Body of pancreas (tissue), 4 donors: ENCODE data around the gene NCAPD2.

Source experiments
- POLR2A ChIP-seq, 3 donors: fragments of 450-650 bp; IDR thresholded peaks; one replicate each; pipeline ENCODE4 v1.6.1; 2016; ENCODE audit warnings: antibody characterized with exemption in 3 of 3, mild to moderate bottlenecking in 2 of 3
- TF ChIP-seq, protein P1 (sequence below), 7 experiments: fragments of 450-650 bp in 4 of 7; fragments of 200-600 bp in 3 of 7; sonication (generic) in 3 of 7; IDR thresholded peaks; one replicate each; pipeline ENCODE4 v1.5.1; 2016 to 2019; ENCODE audit warnings: antibody characterized with exemption in 7 of 7

DNA sequence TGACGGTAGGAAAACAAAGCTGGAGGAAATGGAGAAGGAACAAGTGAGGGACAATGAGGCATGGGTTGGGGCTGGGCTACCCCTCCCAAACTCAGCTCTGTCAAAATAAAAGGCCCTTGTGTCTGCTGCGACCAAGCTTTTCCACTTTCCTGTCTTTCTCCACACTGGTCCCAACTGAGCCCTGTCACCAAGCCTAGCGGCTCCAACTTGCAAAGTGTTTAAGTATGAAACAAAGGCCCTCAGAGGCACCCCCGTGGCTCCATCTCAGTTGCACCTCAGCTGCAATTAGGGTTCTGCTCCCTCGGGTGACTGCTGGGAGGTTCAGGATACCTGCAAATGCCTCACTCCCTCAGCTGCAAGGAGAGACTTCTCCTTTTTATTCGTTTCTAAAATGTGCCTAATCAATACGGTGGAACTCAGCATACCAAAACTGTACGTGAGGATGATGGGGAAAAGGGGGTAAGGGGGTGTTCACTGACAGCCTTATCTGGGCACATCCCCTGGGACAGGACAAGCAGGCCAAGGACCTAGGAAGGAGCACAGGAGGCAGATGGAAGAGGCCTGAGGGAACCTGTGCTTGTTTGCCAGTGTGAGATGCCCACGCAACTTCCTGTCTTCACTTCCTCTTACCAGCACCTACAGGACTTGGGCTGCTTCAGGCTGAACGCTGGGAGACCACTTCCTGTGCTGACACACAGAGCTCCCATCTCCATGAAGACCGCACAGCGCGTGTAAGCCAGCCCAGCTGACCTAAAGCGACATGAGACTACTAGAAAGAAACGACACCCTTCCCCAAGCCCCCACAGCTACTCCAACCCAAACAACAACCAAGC lies 32.3 kb upstream of the NCAPD2 start:
- TF ChIP-seq, protein P1, sequence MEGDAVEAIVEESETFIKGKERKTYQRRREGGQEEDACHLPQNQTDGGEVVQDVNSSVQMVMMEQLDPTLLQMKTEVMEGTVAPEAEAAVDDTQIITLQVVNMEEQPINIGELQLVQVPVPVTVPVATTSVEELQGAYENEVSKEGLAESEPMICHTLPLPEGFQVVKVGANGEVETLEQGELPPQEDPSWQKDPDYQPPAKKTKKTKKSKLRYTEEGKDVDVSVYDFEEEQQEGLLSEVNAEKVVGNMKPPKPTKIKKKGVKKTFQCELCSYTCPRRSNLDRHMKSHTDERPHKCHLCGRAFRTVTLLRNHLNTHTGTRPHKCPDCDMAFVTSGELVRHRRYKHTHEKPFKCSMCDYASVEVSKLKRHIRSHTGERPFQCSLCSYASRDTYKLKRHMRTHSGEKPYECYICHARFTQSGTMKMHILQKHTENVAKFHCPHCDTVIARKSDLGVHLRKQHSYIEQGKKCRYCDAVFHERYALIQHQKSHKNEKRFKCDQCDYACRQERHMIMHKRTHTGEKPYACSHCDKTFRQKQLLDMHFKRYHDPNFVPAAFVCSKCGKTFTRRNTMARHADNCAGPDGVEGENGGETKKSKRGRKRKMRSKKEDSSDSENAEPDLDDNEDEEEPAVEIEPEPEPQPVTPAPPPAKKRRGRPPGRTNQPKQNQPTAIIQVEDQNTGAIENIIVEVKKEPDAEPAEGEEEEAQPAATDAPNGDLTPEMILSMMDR (IDR thresholded peaks at IDR 0.05), result no peak
- no peak for TF ChIP-seq POLR2A (IDR thresholded peaks at IDR 0.05)
